Trophoblast cell (in vitro differentiated cells and primary cell): ENCODE data around the gene QSOX1.

Source experiments
- DNase-seq, 2 donors: peaks; one replicate each; pipeline ENCODE4 v3.0.0-alpha.2; 2016
- H2AFZ ChIP-seq: 2 replicates; pipeline ENCODE4 v1.6.1; 2013; ENCODE audit warnings: low read length, moderate library complexity, mild to moderate bottlenecking; ENCODE audit not compliant: insufficient read depth, poor library complexity
- H2AK5ac ChIP-seq: 2 replicates; pipeline ENCODE4 v1.6.1; 2013; ENCODE audit warnings: mild to moderate bottlenecking, low read length
- H2BK120ac ChIP-seq: 2 replicates; pipeline ENCODE4 v1.6.1; 2013; ENCODE audit warnings: low read length, mild to moderate bottlenecking, moderate library complexity; ENCODE audit not compliant: insufficient read depth, poor library complexity
- H2BK12ac ChIP-seq: 2 replicates; pipeline ENCODE4 v1.6.1; 2013; ENCODE audit warnings: mild to moderate bottlenecking, low read length, moderate library complexity
- H2BK5ac ChIP-seq: 2 replicates; pipeline ENCODE4 v1.6.1; 2013; ENCODE audit warnings: low read length, low read depth, moderate library complexity, mild to moderate bottlenecking; ENCODE audit not compliant: poor library complexity
- H3K14ac ChIP-seq: 2 replicates; pipeline ENCODE4 v1.6.1; 2013; ENCODE audit warnings: mild to moderate bottlenecking, low read length
- H3K18ac ChIP-seq: 2 replicates; pipeline ENCODE4 v1.6.1; 2013; ENCODE audit warnings: mild to moderate bottlenecking, low read length
- H3K23ac ChIP-seq: 2 replicates; pipeline ENCODE4 v1.6.1; 2013; ENCODE audit warnings: low read length
- H3K27ac ChIP-seq: 2 replicates; pipeline ENCODE4 v1.5.1; 2013; ENCODE audit warnings: low read depth, mild to moderate bottlenecking, inconsistent platforms, low read length, moderate library complexity
- H3K27me3 ChIP-seq: 2 replicates; pipeline ENCODE4 v1.6.1; 2013; ENCODE audit warnings: inconsistent platforms, mild to moderate bottlenecking, low read length, moderate library complexity; ENCODE audit not compliant: insufficient read depth
- H3K36me3 ChIP-seq, 2 experiments: 1 replicate in 1 of 2; 2 replicates in 1 of 2; pipeline ENCODE4 v1.6.1; 2013; ENCODE audit warnings: low read length in 2 of 2, mild to moderate bottlenecking in 2 of 2, moderate library complexity in 1 of 2; ENCODE audit not compliant: insufficient read depth in 2 of 2, control insufficient read depth in 1 of 2
- H3K4ac ChIP-seq: 2 replicates; pipeline ENCODE4 v1.6.1; 2013; ENCODE audit warnings: low read depth, mild to moderate bottlenecking, low read length, moderate library complexity
- H3K4me1 ChIP-seq, 2 experiments: 1 replicate in 1 of 2; 2 replicates in 1 of 2; pipeline ENCODE4 v1.6.1; 2013; ENCODE audit warnings: low read length in 2 of 2, mild to moderate bottlenecking in 2 of 2, moderate library complexity in 1 of 2; ENCODE audit not compliant: insufficient read depth in 2 of 2, control insufficient read depth in 1 of 2
- H3K4me2 ChIP-seq: 2 replicates; pipeline ENCODE4 v1.6.1; 2013; ENCODE audit warnings: inconsistent platforms, mild to moderate bottlenecking, low read length, moderate library complexity
- H3K4me3 ChIP-seq: 2 replicates; pipeline ENCODE4 v1.5.1; 2013; ENCODE audit warnings: mild to moderate bottlenecking, low read depth, low read length, inconsistent platforms
- H3K79me1 ChIP-seq: one replicate; pipeline ENCODE4 v1.6.1; 2013; ENCODE audit warnings: low read length
- H3K79me2 ChIP-seq: 2 replicates; pipeline ENCODE4 v1.6.1; 2013; ENCODE audit warnings: low read length, mild to moderate bottlenecking; ENCODE audit not compliant: control insufficient read depth, insufficient read depth, poor library complexity
- H3K9ac ChIP-seq: 2 replicates; pipeline ENCODE4 v1.6.1; 2013; ENCODE audit warnings: mild to moderate bottlenecking, low read length
- H3K9me3 ChIP-seq: 2 replicates; pipeline ENCODE4 v1.6.1; 2013; ENCODE audit warnings: low read depth, mild to moderate bottlenecking, control low read depth, inconsistent platforms, low read length; ENCODE audit not compliant: insufficient read depth
- H4K12ac ChIP-seq: 2 replicates; pipeline ENCODE4 v1.6.1; 2013; ENCODE audit warnings: low read depth, mild to moderate bottlenecking, low read length, moderate library complexity
- H4K8ac ChIP-seq: 2 replicates; pipeline ENCODE4 v1.6.1; 2013; ENCODE audit warnings: low read depth, mild to moderate bottlenecking, low read length, moderate library complexity
- H4K91ac ChIP-seq: one replicate; pipeline ENCODE4 v1.6.1; 2013; ENCODE audit warnings: low read depth, mild to moderate bottlenecking, low read length, moderate library complexity
- WGBS: extraction: QIAGEN DNeasy Blood & Tissue Kit; methylation state at CpG from one replicate; pipeline ENCODE4 v1.1.7; 2013; ENCODE audit warnings: missing lambda C conversion rate; ENCODE audit not compliant: insufficient read length, insufficient coverage; ENCODE audit errors: extremely low coverage; 5-methylcytosine and 5-hydroxymethylcytosine counted together

QSOX1 gene

DNA sequence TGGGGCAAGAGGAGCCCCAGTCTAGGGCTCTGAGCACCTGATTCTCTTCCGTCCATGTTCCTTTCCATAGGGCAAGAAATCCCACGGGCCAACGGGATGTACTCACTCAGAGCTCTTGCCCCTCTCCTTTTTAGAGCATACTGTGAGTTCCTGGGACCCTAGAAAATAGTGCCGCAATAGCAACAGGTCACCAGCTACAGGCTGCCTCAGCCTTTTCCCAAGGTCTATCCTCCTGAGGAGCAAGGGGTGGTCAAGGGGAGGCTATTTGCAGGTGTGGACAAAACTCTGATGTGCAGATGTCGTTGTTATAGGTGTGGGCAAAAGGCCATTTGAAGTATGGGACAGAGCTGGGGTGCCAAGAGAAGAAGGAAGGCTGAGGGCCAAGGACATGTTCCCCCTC lies 1.6 kb upstream of the QSOX1 start:
- Histone ChIP-seq H2BK12ac (no peak overlapping the region), H2AK5ac (no peak overlapping the region), H3K4ac (no peak overlapping the region), H2BK120ac (no peak overlapping the region), H3K4me2 (no peak overlapping the region), H3K9me3 (peaks cover under 1% of the 10 kb centered on the region), H3K9ac (no peak overlapping the region), H3K79me1 (peaks cover 12% of the 10 kb centered on the region), H3K14ac (no peak overlapping the region), H4K91ac (no peak overlapping the region), H3K4me3 (no peak overlapping the region), H3K23ac (no peak overlapping the region), H2BK5ac (no peak overlapping the region), H3K79me2 (peaks cover 10% of the 10 kb centered on the region), H3K27ac (no peak overlapping the region), H3K36me3 (no peaks in the 10 kb centered on the region), H3K27me3 (no peaks in the 10 kb centered on the region), H3K18ac (no peak overlapping the region), H3K4me1 (peaks cover 7 to 11% of the 10 kb centered on the region in 2 experiments), H4K8ac (no peak overlapping the region), H2AFZ (no peak overlapping the region), H4K12ac (no peak overlapping the region)
- DNase-seq, result no peak
- no CpG with 5 or more reads among the region's 5 CpGs for WGBS

DNA sequence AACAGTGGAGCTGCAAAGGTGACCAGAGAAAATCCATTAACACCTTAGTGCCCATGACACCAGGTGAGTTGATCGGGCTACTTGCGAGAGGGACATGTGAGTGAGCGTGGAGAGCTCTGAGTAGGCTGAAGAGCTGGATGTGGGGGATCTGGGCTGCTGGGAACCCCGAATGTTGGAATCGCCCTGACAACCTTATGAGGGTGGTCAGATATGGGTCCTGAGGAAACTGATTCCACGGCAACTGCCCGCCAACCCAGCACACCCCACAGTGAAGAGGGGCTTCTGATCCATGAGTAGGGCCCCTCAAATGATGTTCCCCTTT lies 705 bp upstream of the QSOX1 start:
- Histone ChIP-seq H4K91ac (peak overlapping the region; percentile 87), H3K23ac (no peak overlapping the region), H3K36me3 (peaks cover 0 to 5% of the 10 kb centered on the region in 2 experiments), H3K4me1 (peaks cover 10 to 11% of the 10 kb centered on the region in 2 experiments), H3K18ac (peak overlapping the region; percentile 1), H3K9ac (peak overlapping the region; percentile 63), H3K9me3 (peaks cover 2% of the 10 kb centered on the region), H3K14ac (peak overlapping the region; percentile 10), H2AFZ (peak overlapping the region; percentile 2), H2BK120ac (no peak overlapping the region), H3K4me2 (peak overlapping the region; percentile 72), H2BK5ac (no peak overlapping the region), H3K4me3 (peak overlapping the region; percentile 77), H2BK12ac (no peak overlapping the region), H3K27ac (no peak overlapping the region), H3K79me1 (peaks cover 12% of the 10 kb centered on the region), H3K79me2 (peaks cover 12% of the 10 kb centered on the region), H2AK5ac (peak overlapping the region; percentile 32), H3K27me3 (no peaks in the 10 kb centered on the region), H4K12ac (peak overlapping the region; percentile 3), H3K4ac (peak overlapping the region; percentile 4), H4K8ac (peak overlapping the region; percentile 50)
- no peak for DNase-seq
- no CpG with 5 or more reads among the region's 7 CpGs for WGBS

DNA sequence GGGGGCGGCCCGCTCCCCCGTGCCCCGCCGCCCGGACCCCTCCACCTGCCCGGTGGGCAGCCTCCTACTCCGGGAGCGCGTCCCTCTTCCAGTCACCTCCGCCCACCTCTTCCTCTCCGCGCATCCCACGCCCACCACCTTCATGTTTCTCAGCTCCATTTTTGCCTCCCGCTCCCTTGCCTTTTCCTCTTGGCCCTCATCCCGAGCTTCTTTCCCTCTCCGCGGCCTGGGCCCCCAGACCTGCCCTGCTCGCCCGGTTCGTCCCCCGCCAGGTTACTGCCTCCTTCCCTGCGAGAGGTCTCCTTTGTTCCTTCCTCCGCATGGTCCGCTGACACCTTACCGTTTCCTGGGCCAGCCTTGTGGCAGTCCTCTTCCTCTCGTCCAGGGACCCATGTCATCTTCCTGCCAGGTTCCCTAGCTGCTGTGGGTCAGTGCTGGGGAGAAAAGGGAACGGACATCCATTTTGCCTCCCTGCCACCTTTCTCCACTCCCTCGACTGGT lies 563 bp downstream of the QSOX1 start:
- peak overlapping the region; percentile 58 for H4K12ac ChIP-seq
- no CpG with 5 or more reads among the region's 29 CpGs for WGBS
- H3K36me3 ChIP-seq, result peaks cover 0 to 5% of the 10 kb centered on the region in 2 experiments

DNA sequence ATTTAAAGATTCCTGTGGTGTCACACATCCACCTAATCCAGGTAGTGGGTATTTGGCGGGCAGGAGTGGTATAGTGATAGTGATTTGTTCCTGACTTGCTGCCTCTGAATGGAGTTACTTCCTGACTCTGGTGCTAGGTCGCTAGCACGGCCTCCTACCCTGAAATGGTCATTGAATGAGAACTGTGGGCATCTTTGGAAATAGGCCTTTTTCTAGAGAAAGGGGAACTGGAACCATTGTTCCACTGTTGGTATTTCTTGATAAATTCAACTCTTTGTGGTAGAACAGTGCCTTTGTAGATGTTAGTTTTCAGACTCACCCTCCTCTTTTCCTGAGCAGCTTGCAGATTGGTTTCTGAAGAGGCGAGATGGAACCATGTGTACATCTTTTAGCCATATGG lies 1.5 kb downstream of the QSOX1 start:
- Histone ChIP-seq H3K4ac (no peak overlapping the region), H3K27me3 (no peaks in the 10 kb centered on the region), H2AFZ (no peak overlapping the region), H2AK5ac (no peak overlapping the region), H3K4me2 (no peak overlapping the region), H3K9ac (no peak overlapping the region), H3K9me3 (peaks cover 2% of the 10 kb centered on the region), H3K36me3 (peaks cover 0 to 5% of the 10 kb centered on the region in 2 experiments), H3K79me1 (peaks cover 12% of the 10 kb centered on the region), H3K4me3 (no peak overlapping the region), H4K8ac (no peak overlapping the region), H3K23ac (no peak overlapping the region), H3K27ac (no peak overlapping the region), H3K4me1 (peaks cover 6 to 11% of the 10 kb centered on the region in 2 experiments), H4K12ac (no peak overlapping the region), H4K91ac (no peak overlapping the region), H2BK120ac (no peak overlapping the region), H3K14ac (no peak overlapping the region), H2BK12ac (no peak overlapping the region), H3K79me2 (peaks cover 12% of the 10 kb centered on the region), H3K18ac (no peak overlapping the region), H2BK5ac (no peak overlapping the region)
- WGBS, result no CpG with 5 or more reads among the region's 4 CpGs
- DNase-seq, result peak in 1 of 2 donors; percentile 39

More for the DNA sequence above, 563 bp downstream of the QSOX1 start:
- H4K91ac ChIP-seq, result no peak overlapping the region
- no peaks in the 10 kb centered on the region for H3K27me3 ChIP-seq
- H2BK120ac ChIP-seq, result no peak overlapping the region
- no peak overlapping the region for H2BK12ac ChIP-seq
- peaks cover 2% of the 10 kb centered on the region for H3K9me3 ChIP-seq
- H3K27ac ChIP-seq, result no peak overlapping the region
- H3K14ac ChIP-seq, result peak overlapping the region; percentile 29
- peaks cover 12% of the 10 kb centered on the region for H3K79me2 ChIP-seq
- peak overlapping the region; percentile 44 for H2BK5ac ChIP-seq
- peaks cover 10 to 11% of the 10 kb centered on the region in 2 experiments for H3K4me1 ChIP-seq
- peak overlapping the region; percentile 75 for H3K18ac ChIP-seq
- peak overlapping the region; percentile 3 for H2AK5ac ChIP-seq
- peak overlapping the region; percentile 92 for H2AFZ ChIP-seq
- peak overlapping the region; percentile 98 for H3K4me3 ChIP-seq
- peak in 1 of 2 donors; percentile 33 for DNase-seq
- peaks cover 12% of the 10 kb centered on the region for H3K79me1 ChIP-seq
- H3K4ac ChIP-seq, result peak overlapping the region; percentile 64
- no peak overlapping the region for H3K9ac ChIP-seq
- H3K4me2 ChIP-seq, result peak overlapping the region; percentile 90
- peak overlapping the region; percentile 77 for H4K8ac ChIP-seq
- H3K23ac ChIP-seq, result no peak overlapping the region
